Activated naive CD8-positive, alpha-beta T cell treated with anti-CD3 and anti-CD28 coated beads, Interleukin-2, amount 50 U/mL, for 24 hours (primary cell): Measurements from ENCODE around the gene SMYD3.
"Not testable (repeated sequence)": the region's sequence is repeated elsewhere in the genome, so short reads cannot be mapped to it uniquely, and the experiment has no call there.

Source experiments
- ATAC-seq: fragments of 150-1000 bp; cut with Tn5 transposase; one replicate; pipeline ENCODE4 v1.10.0; 2021
- DNase-seq: peaks from one replicate; pipeline ENCODE4 v3.0.0; 2021
- H3K27ac Mint-ChIP-seq: one replicate; pipeline ENCODE4 v1.8.0; 2021; ENCODE audit warnings: mild to moderate bottlenecking, mixed read lengths
- H3K27me3 Mint-ChIP-seq: one replicate; pipeline ENCODE4 v1.8.0; 2021; ENCODE audit warnings: mixed read lengths
- H3K36me3 Mint-ChIP-seq: one replicate; pipeline ENCODE4 v1.8.0; 2021; ENCODE audit warnings: low read depth, mixed read lengths
- H3K4me1 Mint-ChIP-seq: one replicate; pipeline ENCODE4 v1.8.0; 2021; ENCODE audit warnings: mixed read lengths
- H3K4me3 Mint-ChIP-seq: one replicate; pipeline ENCODE4 v1.8.0; 2021; ENCODE audit warnings: mild to moderate bottlenecking, moderate library complexity, mixed read lengths
- H3K9me3 Mint-ChIP-seq: one replicate; pipeline ENCODE4 v1.8.0; 2021; ENCODE audit warnings: mixed read lengths

The SMYD3 gene

DNA sequence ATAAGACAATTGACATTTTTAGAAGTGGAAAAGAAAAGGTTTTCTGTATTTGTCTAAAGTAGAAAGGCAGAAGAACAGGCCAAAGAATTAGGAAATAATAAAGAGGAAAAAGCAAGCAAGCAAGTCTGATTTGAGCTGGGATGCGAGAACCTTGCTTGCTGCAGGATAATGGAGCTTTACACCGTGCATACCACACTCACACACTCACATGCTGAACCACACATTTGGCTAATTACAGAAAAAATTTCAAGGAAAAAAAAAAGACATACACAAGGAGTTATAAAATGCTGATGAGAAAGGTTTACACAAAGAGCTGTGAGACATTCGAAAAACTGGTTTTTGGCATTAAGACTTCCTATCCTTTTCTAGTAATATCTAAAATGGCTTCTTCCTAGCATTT, 758.4 kb downstream of the SMYD3 start:
- ATAC-seq (no peak), DNase-seq (no peak)
- H3K36me3 Mint-ChIP-seq, result peaks cover 64% of the 10 kb centered on the region
- H3K27ac Mint-ChIP-seq, result no peak overlapping the region
- H3K27me3 Mint-ChIP-seq, result no peaks in the 10 kb centered on the region
- H3K4me3 Mint-ChIP-seq, result no peak overlapping the region
- H3K4me1 Mint-ChIP-seq, result no peaks in the 10 kb centered on the region
- H3K9me3 Mint-ChIP-seq, result peaks cover 28% of the 10 kb centered on the region

DNA sequence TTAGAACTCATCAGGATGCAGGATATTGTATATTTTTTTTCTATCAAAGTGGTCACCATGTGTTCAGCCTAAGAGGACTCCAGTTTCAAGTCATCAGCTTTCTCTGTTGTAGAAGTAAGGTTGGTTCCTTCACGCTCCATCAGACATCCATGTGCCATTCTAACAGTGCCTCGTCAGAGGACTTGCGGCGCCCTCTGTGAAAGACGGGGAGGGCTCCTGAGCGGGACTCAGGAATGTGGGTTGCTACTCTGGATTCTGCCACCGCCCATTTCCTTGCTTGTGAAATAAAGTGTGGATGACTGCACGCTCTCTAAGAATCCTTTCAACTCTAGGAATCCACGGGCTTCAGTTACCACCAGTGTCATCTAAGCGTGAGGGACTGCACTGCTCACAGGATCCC, 758.8 kb downstream of the SMYD3 start:
- H3K36me3 Mint-ChIP-seq, result peaks cover 64% of the 10 kb centered on the region
- H3K4me1 Mint-ChIP-seq, result no peaks in the 10 kb centered on the region
- peaks cover 28% of the 10 kb centered on the region for H3K9me3 Mint-ChIP-seq
- DNase-seq, result no peak
- ATAC-seq, result no peak
- H3K27ac Mint-ChIP-seq, result no peak overlapping the region
- H3K4me3 Mint-ChIP-seq, result no peak overlapping the region
- H3K27me3 Mint-ChIP-seq, result no peaks in the 10 kb centered on the region

DNA sequence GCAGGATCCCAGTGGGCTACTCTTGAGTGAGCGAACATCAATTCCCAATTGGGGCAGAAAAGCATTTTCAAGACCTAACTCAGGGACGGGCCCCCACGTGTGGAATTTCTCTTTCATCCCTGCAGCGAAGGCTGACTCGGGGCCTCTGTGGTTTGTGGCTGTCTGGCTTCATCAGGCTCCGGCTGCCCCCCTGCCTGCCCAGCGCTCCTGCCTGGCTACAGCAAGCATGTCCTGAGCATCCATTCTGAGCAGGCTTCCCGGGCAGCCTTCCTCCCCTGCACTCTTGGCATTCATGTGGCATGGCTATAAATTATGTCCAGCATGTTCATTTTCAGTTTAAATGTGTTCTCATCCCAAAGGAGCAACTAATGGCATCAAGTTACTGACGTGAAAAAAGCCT, 764.2 kb downstream of the SMYD3 start:
- H3K9me3 Mint-ChIP-seq, result peaks cover 28% of the 10 kb centered on the region
- H3K36me3 Mint-ChIP-seq, result peaks cover 25% of the 10 kb centered on the region
- H3K4me1 Mint-ChIP-seq, result no peaks in the 10 kb centered on the region
- no peak for ATAC-seq
- H3K27me3 Mint-ChIP-seq, result no peaks in the 10 kb centered on the region
- no peak overlapping the region for H3K4me3 Mint-ChIP-seq
- no peak for DNase-seq
- no peak overlapping the region for H3K27ac Mint-ChIP-seq

DNA sequence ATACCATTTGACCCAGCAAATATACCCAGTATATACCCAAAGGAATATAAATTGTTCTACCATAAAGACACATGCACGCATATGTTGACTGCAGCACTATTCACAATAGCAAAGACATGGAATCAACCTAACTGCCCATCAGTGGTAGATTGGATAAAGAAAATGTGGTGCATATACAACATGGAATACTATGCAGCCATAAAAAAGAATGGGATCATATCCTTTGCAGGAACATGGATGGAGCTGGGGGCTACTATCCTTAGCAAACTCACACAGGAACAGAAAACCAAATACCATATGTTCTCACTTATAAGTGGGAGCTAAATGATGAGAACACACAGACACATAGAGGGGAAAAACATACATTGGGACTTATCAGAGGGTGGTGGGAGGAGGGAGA, 766.7 kb downstream of the SMYD3 start:
- not testable (repeated sequence) for DNase-seq, H3K27me3 Mint-ChIP-seq, H3K4me3 Mint-ChIP-seq, H3K36me3 Mint-ChIP-seq, H3K4me1 Mint-ChIP-seq, ATAC-seq, H3K27ac Mint-ChIP-seq
- peaks cover 18% of the 10 kb centered on the region for H3K9me3 Mint-ChIP-seq

DNA sequence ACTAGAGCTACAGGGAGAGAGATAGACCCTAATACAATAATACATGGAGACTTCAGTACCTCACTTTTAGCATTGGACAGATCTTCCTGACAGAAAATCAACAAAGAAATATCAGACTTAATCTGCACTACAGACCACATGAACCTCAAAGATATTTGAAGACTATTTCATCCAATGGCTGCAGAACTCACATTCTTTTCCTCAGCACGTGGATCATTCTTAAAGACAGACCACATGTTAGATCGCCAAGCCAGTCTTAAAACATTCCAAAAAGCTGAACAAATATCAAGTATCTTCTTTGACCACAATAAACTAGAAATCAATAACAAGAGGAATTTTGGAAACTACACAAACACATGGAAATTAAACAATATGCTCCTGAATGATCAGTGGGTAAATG, 776.3 kb downstream of the SMYD3 start:
- Mint-ChIP-seq H3K27me3 (no peaks in the 10 kb centered on the region), H3K4me1 (no peaks in the 10 kb centered on the region), H3K27ac (no peak overlapping the region), H3K36me3 (peaks cover 6% of the 10 kb centered on the region), H3K4me3 (no peak overlapping the region), H3K9me3 (peaks cover 65% of the 10 kb centered on the region)
- DNase-seq (no peak), ATAC-seq (no peak)

DNA sequence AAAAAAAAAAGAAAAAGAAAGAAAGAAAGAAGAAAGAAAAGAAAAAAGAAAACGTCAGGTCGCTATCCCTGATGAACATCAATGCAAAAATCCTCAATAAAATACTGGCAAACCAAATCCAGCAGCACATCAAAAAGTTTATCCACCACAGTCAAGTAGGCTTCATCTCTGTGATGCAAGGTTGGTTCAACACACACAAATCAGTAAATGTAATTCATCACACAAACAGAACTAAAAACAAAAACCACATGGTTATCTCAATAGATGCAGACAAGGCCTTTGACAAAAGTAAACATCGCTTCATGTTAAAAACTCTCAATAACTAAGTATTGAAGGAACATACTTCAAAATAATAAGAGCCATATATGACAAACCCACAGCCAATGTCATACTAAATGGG, 779.0 kb downstream of the SMYD3 start:
- not testable (repeated sequence) for H3K27me3 Mint-ChIP-seq, DNase-seq, H3K4me3 Mint-ChIP-seq, ATAC-seq, H3K36me3 Mint-ChIP-seq, H3K27ac Mint-ChIP-seq, H3K4me1 Mint-ChIP-seq
- H3K9me3 Mint-ChIP-seq, result peaks cover 72% of the 10 kb centered on the region

DNA sequence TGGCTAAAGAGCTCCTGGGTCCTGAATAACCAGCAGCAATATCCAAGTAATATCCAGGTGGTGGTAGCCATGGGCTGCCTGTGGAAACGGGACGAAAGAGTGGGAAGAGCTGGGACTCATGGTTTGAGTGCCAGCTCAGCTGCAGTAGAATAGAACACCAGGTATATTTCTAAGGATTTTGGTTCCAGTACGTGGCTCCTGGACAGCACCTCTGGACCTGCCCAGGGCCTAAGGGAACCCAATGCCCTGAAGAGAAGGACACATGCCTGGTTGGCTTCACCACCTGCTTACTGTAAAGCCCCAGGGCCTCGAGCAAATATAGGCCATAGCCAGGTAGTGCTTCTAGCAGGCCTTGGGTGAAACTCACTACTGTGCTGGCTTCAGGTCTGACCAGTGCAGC, 785.6 kb downstream of the SMYD3 start:
- DNase-seq (no peak), ATAC-seq (no peak)
- Mint-ChIP-seq H3K27me3 (no peaks in the 10 kb centered on the region), H3K4me1 (no peaks in the 10 kb centered on the region), H3K27ac (no peak overlapping the region), H3K4me3 (no peak overlapping the region), H3K9me3 (peaks cover 20% of the 10 kb centered on the region), H3K36me3 (peaks cover 2% of the 10 kb centered on the region)

DNA sequence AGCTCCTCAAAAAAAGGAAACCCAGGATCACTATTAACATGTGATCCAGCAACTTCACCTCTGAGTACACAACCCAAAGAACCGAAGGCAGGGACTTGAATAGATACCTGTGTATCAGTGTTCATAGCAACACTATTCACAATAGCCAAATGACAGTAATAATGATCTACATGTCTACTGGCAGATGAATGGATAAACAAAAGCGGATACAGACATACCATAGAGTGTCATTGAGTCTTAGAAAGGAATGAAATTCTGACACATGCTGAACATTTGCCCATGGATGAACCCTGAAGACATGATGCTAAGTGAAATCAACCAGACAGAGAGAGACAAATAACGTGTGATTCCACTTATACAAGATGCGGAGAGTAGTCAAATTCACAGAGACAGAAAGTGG, 788.1 kb downstream of the SMYD3 start:
- H3K4me3 Mint-ChIP-seq, result no peak overlapping the region
- H3K9me3 Mint-ChIP-seq, result no peaks in the 10 kb centered on the region
- H3K27ac Mint-ChIP-seq, result no peak overlapping the region
- no peaks in the 10 kb centered on the region for H3K36me3 Mint-ChIP-seq
- DNase-seq (no peak), ATAC-seq (no peak)
- no peaks in the 10 kb centered on the region for H3K27me3 Mint-ChIP-seq
- H3K4me1 Mint-ChIP-seq, result no peaks in the 10 kb centered on the region

DNA sequence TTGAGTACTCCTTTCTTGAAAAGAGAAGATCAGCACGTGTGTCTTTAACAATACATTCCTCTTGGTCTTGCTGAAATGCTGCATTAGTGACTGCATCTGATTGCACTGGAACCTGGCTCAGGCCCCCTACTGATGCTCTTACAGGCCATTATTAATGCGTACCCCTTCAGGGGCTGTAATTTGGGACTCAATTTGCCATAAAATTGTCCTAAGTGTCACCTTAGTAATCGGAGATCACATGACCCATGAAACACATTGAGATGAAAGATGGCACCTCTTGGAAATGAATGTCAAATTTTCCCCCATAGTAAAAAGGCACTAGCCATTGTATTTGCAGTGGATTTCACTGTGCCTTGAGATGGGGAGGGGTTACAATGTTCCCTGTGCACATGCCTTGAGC, 789.0 kb downstream of the SMYD3 start:
- Mint-ChIP-seq H3K4me3 (no peak overlapping the region), H3K27me3 (no peaks in the 10 kb centered on the region), H3K27ac (no peak overlapping the region), H3K4me1 (no peaks in the 10 kb centered on the region), H3K36me3 (no peaks in the 10 kb centered on the region), H3K9me3 (no peaks in the 10 kb centered on the region)
- DNase-seq, result no peak
- ATAC-seq, result no peak

DNA sequence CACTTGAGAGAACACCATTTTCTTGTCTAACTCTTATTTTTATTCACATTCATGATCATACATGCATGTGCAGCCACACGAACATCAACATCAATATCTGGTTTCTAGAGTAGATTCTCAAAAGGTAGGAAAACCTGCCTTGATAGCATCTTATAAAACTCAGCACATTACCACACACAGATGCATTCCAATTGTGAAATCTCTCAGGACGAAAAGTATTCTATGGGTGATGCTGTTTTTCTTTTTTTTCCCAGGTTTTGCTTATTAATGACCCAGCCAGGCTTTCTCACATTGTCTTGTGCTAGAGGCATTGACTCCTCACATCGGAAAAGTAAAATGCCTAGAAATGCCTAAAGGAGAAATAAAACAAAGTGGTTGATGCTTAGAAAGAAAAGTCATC, 789.5 kb downstream of the SMYD3 start:
- ATAC-seq, result no peak
- Mint-ChIP-seq H3K27me3 (no peaks in the 10 kb centered on the region), H3K4me1 (no peaks in the 10 kb centered on the region), H3K9me3 (no peaks in the 10 kb centered on the region), H3K4me3 (no peak overlapping the region), H3K36me3 (no peaks in the 10 kb centered on the region), H3K27ac (no peak overlapping the region)
- DNase-seq, result no peak

DNA sequence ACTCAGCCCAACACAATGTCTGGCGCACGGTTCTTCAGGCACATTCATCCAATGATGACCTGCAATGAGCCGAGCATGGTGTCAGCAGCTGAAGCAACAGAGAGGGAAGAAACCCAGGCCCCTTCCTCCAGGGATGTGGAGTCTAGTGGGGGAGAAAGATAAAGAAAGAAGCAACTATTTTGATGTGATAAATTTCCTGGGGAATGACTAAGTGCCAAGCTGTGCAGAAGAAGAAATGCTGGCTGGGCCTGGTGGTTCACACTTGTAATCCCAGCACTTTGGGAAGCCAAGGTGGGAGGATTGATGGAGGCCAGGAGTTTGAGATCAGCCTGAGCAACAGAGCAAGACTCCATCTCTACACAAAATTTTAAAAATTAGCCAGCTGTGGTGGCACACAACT, 790.5 kb downstream of the SMYD3 start:
- DNase-seq (no peak), ATAC-seq (no peak)
- Mint-ChIP-seq H3K27me3 (no peaks in the 10 kb centered on the region), H3K4me1 (no peaks in the 10 kb centered on the region), H3K4me3 (no peak overlapping the region), H3K9me3 (no peaks in the 10 kb centered on the region), H3K27ac (no peak overlapping the region), H3K36me3 (no peaks in the 10 kb centered on the region)

DNA sequence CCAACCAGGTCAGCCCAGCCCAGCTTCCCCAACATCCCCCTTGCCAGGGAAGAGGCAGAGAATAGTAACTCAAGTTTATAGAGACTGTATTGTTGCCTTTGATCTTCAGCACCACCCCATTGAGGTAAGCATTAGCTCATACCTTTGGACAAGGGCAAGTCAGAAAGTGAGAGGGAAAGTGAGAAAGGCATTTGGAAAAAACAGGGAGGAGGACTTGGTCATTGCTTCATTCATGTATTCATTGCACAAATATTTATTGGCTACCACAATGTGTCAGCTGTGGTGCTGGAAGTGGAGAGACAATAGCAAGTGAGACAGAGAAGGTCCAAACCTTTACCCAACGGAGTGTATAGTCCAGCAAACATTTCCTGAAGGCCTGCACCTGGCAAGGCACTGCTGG, 791.1 kb downstream of the SMYD3 start:
- Mint-ChIP-seq H3K36me3 (no peaks in the 10 kb centered on the region), H3K9me3 (no peaks in the 10 kb centered on the region), H3K4me1 (no peaks in the 10 kb centered on the region), H3K4me3 (no peak overlapping the region), H3K27me3 (no peaks in the 10 kb centered on the region), H3K27ac (no peak overlapping the region)
- no peak for ATAC-seq
- no peak for DNase-seq

DNA sequence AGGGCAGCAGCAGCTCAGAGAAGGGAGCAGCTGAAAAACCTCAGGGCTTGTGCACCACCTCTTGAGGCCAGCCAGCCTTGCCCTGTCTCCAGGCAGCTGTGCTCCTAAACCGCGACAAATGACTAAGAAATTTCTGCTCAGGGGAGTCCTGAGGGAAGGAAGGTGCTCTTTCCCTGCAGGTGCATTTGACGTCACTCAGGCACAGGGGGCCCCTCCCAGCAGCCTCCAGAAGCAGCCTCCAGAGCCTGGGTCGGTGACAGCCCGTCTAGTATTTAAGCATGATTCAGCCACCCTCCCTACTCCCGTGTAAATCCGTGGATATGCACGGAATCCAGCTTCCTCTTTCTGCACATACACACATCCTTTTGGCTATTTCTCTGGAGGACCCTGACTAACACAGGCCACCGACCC, 791.8 kb downstream of the SMYD3 start:
- Mint-ChIP-seq H3K36me3 (no peaks in the 10 kb centered on the region), H3K4me3 (no peak overlapping the region), H3K27me3 (no peaks in the 10 kb centered on the region), H3K27ac (no peak overlapping the region), H3K9me3 (no peaks in the 10 kb centered on the region), H3K4me1 (no peaks in the 10 kb centered on the region)
- ATAC-seq (no peak), DNase-seq (no peak)

DNA sequence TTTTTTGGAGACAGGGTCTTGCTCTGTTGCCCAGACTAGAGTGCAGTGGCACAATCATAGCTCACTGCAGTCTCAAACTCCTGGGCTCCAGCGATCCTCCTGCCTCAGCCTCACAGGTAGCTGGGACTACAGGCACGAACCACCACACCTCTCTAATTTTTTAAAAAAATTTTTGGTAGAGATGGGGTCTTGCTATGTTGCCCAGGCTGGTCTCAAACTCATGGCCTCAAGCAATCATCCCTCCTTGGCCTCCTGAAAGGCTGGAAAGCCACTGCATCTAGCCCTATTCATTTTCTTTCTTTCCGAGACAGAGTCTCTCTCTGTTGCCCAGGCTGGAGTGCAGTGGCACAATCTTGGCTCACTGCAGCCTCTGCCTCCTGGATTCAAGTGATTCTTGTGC, 793.1 kb downstream of the SMYD3 start:
- not testable (repeated sequence) for H3K4me1 Mint-ChIP-seq, H3K4me3 Mint-ChIP-seq, H3K27ac Mint-ChIP-seq, H3K9me3 Mint-ChIP-seq, DNase-seq, H3K27me3 Mint-ChIP-seq, H3K36me3 Mint-ChIP-seq, ATAC-seq

DNA sequence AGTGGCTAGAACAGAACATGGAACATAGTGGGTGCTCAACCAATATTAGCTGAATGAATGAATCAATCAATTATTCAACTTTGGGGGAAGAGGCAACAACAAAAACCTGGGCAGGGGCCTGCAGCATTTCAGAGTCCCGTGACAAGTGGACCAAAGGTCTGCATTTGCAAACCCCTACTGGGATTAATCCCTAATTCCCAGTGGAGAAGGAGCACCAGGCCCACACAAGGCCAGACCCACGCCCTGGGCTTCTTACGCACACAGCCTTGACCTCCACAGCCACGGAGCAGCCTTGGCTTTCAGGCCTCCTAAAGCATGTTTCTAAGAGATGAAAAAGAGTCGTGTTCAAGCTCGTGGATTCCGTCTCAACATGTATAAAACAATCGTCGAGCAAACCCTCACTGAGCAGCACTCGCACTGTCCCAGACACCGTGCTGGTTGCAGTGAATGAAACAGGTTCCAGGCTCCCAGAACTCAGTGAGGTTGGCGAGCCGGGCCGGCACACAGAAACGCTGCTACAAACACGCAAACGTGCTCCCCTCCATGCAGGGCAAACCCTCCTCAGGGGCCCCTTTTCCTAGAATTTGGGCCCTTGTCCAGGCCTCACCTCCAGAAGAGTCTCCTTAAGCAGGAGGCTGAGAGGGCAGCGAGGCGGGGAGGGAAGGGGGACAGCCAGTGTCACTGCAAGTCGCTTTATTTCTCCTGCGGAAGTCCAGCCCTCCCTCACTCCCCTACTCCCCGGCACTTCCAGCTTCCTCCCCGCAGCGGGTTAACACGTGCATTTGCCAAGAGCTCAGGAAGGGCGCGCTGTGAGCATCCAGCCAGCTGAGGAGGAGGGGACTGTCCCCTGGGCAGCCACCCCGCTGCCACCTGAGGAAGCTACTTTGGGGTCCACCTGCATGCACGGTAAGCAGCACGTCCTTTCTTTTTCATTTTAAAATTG, 795.8 kb downstream of the SMYD3 start:
- H3K27ac Mint-ChIP-seq, result no peak overlapping the region
- H3K36me3 Mint-ChIP-seq, result no peaks in the 10 kb centered on the region
- ATAC-seq, result no peak
- no peaks in the 10 kb centered on the region for H3K4me1 Mint-ChIP-seq
- no peaks in the 10 kb centered on the region for H3K9me3 Mint-ChIP-seq
- no peak for DNase-seq
- H3K4me3 Mint-ChIP-seq, result no peak overlapping the region
- H3K27me3 Mint-ChIP-seq, result no peaks in the 10 kb centered on the region

DNA sequence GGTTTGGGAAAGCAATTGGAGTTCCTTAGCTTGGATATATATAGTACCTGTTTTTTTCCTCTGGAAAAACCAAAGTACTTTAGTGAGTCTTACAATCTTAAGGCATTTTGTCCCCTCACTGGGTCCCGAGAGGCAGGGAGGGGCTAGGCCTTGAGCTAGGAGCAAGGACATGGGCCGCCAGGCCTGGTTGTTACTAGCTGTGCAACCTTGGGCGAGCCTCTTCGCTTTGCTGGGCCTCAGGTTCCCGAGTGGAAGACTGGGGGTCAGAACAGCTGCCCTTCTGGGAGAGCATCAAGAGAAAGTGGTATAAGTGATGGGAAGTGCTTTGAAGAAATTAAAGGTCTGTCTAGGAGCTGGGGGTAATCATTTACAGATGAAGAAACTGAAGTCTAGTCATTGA, 799.1 kb downstream of the SMYD3 start:
- H3K27ac Mint-ChIP-seq, result no peak overlapping the region
- ATAC-seq, result no peak
- H3K36me3 Mint-ChIP-seq, result no peaks in the 10 kb centered on the region
- no peak for DNase-seq
- H3K27me3 Mint-ChIP-seq, result no peaks in the 10 kb centered on the region
- H3K9me3 Mint-ChIP-seq, result no peaks in the 10 kb centered on the region
- H3K4me1 Mint-ChIP-seq, result no peaks in the 10 kb centered on the region
- no peak overlapping the region for H3K4me3 Mint-ChIP-seq
